SK-N-SH (cell line): Measurements from ENCODE around the gene GIN1. TPM values are rescaled to one million over a fixed set of nuclear protein-coding genes. Genes with fewer than 3 reads are reported as not detected.

Source experiments
- CTCF ChIA-PET: fragments of 300-600, 350-600 bp; formaldehyde crosslinking; extraction: SDS; loops from one replicate; lab custom pipeline; 2021; lab: Yijun Ruan, JAX
- POLR2A ChIA-PET: fragments of 350-600 bp; sonication (Branson Sonifier 250); formaldehyde crosslinking; extraction: SDS; loops from one replicate; lab custom pipeline; 2020; ENCODE audit warnings: antibody characterized with exemption, inconsistent platforms; lab: Yijun Ruan, JAX
- DNase-seq: peaks from one replicate; pipeline ENCODE4 v3.0.0; 2012
- H2AFZ ChIP-seq: fragments of 200-600 bp; sonication (generic); 2 replicates; pipeline ENCODE4 v1.8.1; 2016; ENCODE audit warnings: antibody characterized with exemption, mild to moderate bottlenecking, low read depth
- H3F3A ChIP-seq: fragments of 200-600 bp; sonication (generic); replicated peaks from 2 replicates; pipeline ENCODE3; 2016; ENCODE audit warnings: antibody characterized with exemption, mild to moderate bottlenecking; ENCODE audit not compliant: insufficient read depth
- H3K27ac ChIP-seq, 2 experiments: fragments of 200-500 bp in 1 of 2; fragments of 200-600 bp in 1 of 2; sonication (Bioruptor generic) in 1 of 2; sonication (generic), shearing (Covaris generic) in 1 of 2; 2 replicates each; pipeline versions ENCODE4 v1.5.1 to v1.6.1; 2014 to 2016; ENCODE audit warnings: low read depth in 2 of 2, inconsistent platforms in 1 of 2, low read length in 1 of 2, mild to moderate bottlenecking in 1 of 2, mixed read lengths in 1 of 2
- H3K27me3 ChIP-seq: fragments of 200-600 bp; sonication (generic), shearing (Covaris generic); 2 replicates; pipeline ENCODE4 v1.6.1; 2016; ENCODE audit warnings: mixed run types; ENCODE audit not compliant: insufficient read depth
- H3K36me3 ChIP-seq, 2 experiments: fragments of 200-500 bp in 1 of 2; fragments of 200-600 bp in 1 of 2; sonication (Bioruptor generic) in 1 of 2; sonication (generic) in 1 of 2; replicated peaks in 1 of 2; 2 replicates each; pipeline versions ENCODE3 to v1.5.1; 2014 to 2016; ENCODE audit warnings: low read length in 1 of 2, mild to moderate bottlenecking in 1 of 2; ENCODE audit not compliant: insufficient read depth in 2 of 2, control insufficient read depth in 1 of 2
- H3K4me1 ChIP-seq, 2 experiments: fragments of 200-500 bp in 1 of 2; fragments of 200-600 bp in 1 of 2; sonication (Bioruptor generic) in 1 of 2; sonication (generic), shearing (Covaris generic) in 1 of 2; 2 replicates each; pipeline versions ENCODE4 v1.5.1 to v1.6.1; 2014 to 2016; ENCODE audit warnings: low read depth in 1 of 2, low read length in 1 of 2, mixed run types in 1 of 2; ENCODE audit not compliant: insufficient read depth in 2 of 2, control insufficient read depth in 1 of 2
- H3K4me2 ChIP-seq: fragments of 200-600 bp; sonication (generic), shearing (Covaris generic); 2 replicates; pipeline ENCODE4 v1.6.1; 2017; ENCODE audit warnings: mixed run types
- H3K4me3 ChIP-seq, 2 experiments: fragments of 200-500 bp in 1 of 2; fragments of 200-600 bp in 1 of 2; sonication (Bioruptor generic) in 1 of 2; sonication (generic), shearing (Covaris generic) in 1 of 2; 2 replicates each; pipeline versions ENCODE4 v1.5.1 to v1.8.1; 2014 to 2016; ENCODE audit warnings: low read depth in 2 of 2, inconsistent platforms in 1 of 2, low read length in 1 of 2, mild to moderate bottlenecking in 1 of 2, mixed read lengths in 1 of 2, moderate library complexity in 1 of 2
- H3K79me2 ChIP-seq: fragments of 200-600 bp; sonication (generic); 2 replicates; pipeline ENCODE4 v1.8.1; 2017; ENCODE audit warnings: mild to moderate bottlenecking; ENCODE audit not compliant: insufficient read depth
- H3K9ac ChIP-seq: fragments of 200-600 bp; sonication (generic); 2 replicates; pipeline ENCODE4 v1.6.1; 2017; ENCODE audit warnings: mixed run types
- H3K9me2 ChIP-seq: fragments of 200-600 bp; sonication (generic); 2 replicates; pipeline ENCODE4 v1.6.1; 2017; ENCODE audit warnings: mixed run types
- H3K9me3 ChIP-seq: fragments of 200-600 bp; sonication (generic); 2 replicates; pipeline ENCODE4 v1.6.1; 2017; ENCODE audit warnings: mixed run types, mild to moderate bottlenecking, moderate library complexity
- H4K20me1 ChIP-seq: fragments of 200-600 bp; sonication (generic); 2 replicates; pipeline ENCODE4 v1.6.1; 2017; ENCODE audit warnings: mild to moderate bottlenecking, mixed run types; ENCODE audit not compliant: insufficient read depth
- ELF1 ChIP-seq: IDR thresholded peaks from 2 replicates; pipeline ENCODE4 v1.4.0; 2012
- FOSL2 ChIP-seq: IDR thresholded peaks from 2 replicates; pipeline ENCODE4 v1.4.0; 2012; ENCODE audit warnings: low read depth, mild to moderate bottlenecking, moderate library complexity, borderline replicate concordance
- FOXJ3 ChIP-seq: sonication (generic); formaldehyde crosslinking; IDR thresholded peaks from 2 replicates; pipeline ENCODE4 v1.5.1; 2020; ENCODE audit warnings: mild to moderate bottlenecking, missing genetic modification reagents
- GATA2 ChIP-seq: sonication (generic); formaldehyde crosslinking; IDR thresholded peaks from 2 replicates; pipeline ENCODE4 v1.5.0; 2020; ENCODE audit warnings: mild to moderate bottlenecking, missing genetic modification reagents
- IRF3 ChIP-seq: fragments of 150-350 bp; IDR thresholded peaks from 2 replicates; pipeline ENCODE4 v1.6.1; 2016; ENCODE audit warnings: mild to moderate bottlenecking, low read depth, low read length
- MAX ChIP-seq: IDR thresholded peaks from 2 replicates; pipeline ENCODE4 v1.4.0; 2012; ENCODE audit warnings: low read depth
- MEF2A ChIP-seq: IDR thresholded peaks from 2 replicates; pipeline ENCODE4 v1.4.0; 2012; ENCODE audit warnings: low read depth, borderline replicate concordance
- MXI1 ChIP-seq: IDR thresholded peaks from 2 replicates; pipeline ENCODE4 v1.6.1; 2012; ENCODE audit warnings: mild to moderate bottlenecking, low read depth, low read length, improper control_type of control experiment
- NFIC ChIP-seq: IDR thresholded peaks from 2 replicates; pipeline ENCODE4 v1.4.0; 2012; ENCODE audit warnings: borderline replicate concordance
- POLR2AphosphoS5 ChIP-seq: IDR thresholded peaks from 2 replicates; pipeline ENCODE4 v1.6.1; 2012; ENCODE audit warnings: low read depth, low read length
- RAD21 ChIP-seq: IDR thresholded peaks from 2 replicates; pipeline ENCODE4 v1.6.1; 2012; ENCODE audit warnings: mild to moderate bottlenecking, low read length
- RCOR1 ChIP-seq: fragments of 150-350 bp; IDR thresholded peaks from 2 replicates; pipeline ENCODE4 v1.6.1; 2017; ENCODE audit warnings: antibody characterized with exemption, low read length
- REST ChIP-seq: IDR thresholded peaks from 2 replicates; pipeline ENCODE4 v1.6.1; 2012; ENCODE audit warnings: mild to moderate bottlenecking, low read depth, low read length, moderate library complexity
- RXRA ChIP-seq: IDR thresholded peaks from 2 replicates; pipeline ENCODE4 v1.4.0; 2012; ENCODE audit warnings: low read depth, mild to moderate bottlenecking, borderline replicate concordance
- SIN3A ChIP-seq: IDR thresholded peaks from 2 replicates; pipeline ENCODE4 v1.6.1; 2012; ENCODE audit warnings: low read depth, mild to moderate bottlenecking, low read length, moderate library complexity, borderline replicate concordance
- SMC3 ChIP-seq: IDR thresholded peaks from 2 replicates; pipeline ENCODE4 v1.6.1; 2012; ENCODE audit warnings: low read depth, low read length, improper control_type of control experiment
- TAF1 ChIP-seq: IDR thresholded peaks from 2 replicates; pipeline ENCODE4 v1.6.1; 2012; ENCODE audit warnings: low read depth, mild to moderate bottlenecking, low read length, moderate library complexity, borderline replicate concordance
- TCF12 ChIP-seq: IDR thresholded peaks from 2 replicates; pipeline ENCODE4 v1.4.0; 2012
- TEAD4 ChIP-seq: IDR thresholded peaks from 2 replicates; pipeline ENCODE4 v1.4.0; 2012; ENCODE audit warnings: mild to moderate bottlenecking, borderline replicate concordance; ENCODE audit not compliant: insufficient read depth
- ZBTB33 ChIP-seq: IDR thresholded peaks from 2 replicates; pipeline ENCODE4 v1.4.0; 2012; ENCODE audit warnings: low read depth, borderline replicate concordance
- WGBS: methylation state at CpG from one replicate; pipeline ENCODE4 v1.1.6; 2017; ENCODE audit warnings: low lambda C conversion rate; 5-methylcytosine and 5-hydroxymethylcytosine counted together
- polyA plus RNA-seq, 3 experiments: library from polyadenylated mRNA; depleted of rRNA; stranded (reverse); fragments of >200 nt; gene quantifications; 2 replicates each; pipeline ENCODE4 v1.2.3, GENCODE V29; 2012

Gene GIN1
- polyA plus RNA-seq, 1 of the 3 experiments (the other 2 are of a cell fraction), result 1.3 TPM

- ChIA-PET POLR2A (no interaction called here), CTCF (no interaction called here)
- Histone ChIP-seq H3K4me2 (no peak overlapping the region), H3K9me3 (no peaks in the 10 kb centered on the region), H3K4me1 (no peaks in the 10 kb centered on the region), H3K36me3 (peaks cover 0 to 4% of the 10 kb centered on the region in 2 experiments), H2AFZ (no peak overlapping the region), H3K4me3 (no peak overlapping the region), H4K20me1 (no peaks in the 10 kb centered on the region), H3K9me2 (no peaks in the 10 kb centered on the region), H3K79me2 (no peaks in the 10 kb centered on the region), H3K9ac (no peak overlapping the region), H3K27me3 (no peaks in the 10 kb centered on the region), H3K27ac (no peak overlapping the region), H3F3A (peaks cover 7% of the 10 kb centered on the region)
- 100% methylated on average over 1 of the region's 1 CpG for whole genome bisulfite sequencing
- no peak for TF ChIP-seq FOSL2
- no peak for TF ChIP-seq SIN3A
- no peak for TF ChIP-seq FOXJ3 (CRISPR knock-in tag)
- no peak for TF ChIP-seq RAD21
- TF ChIP-seq MXI1, result no peak
- no peak for TF ChIP-seq GATA2 (CRISPR knock-in tag)
- TF ChIP-seq REST, result no peak
- TF ChIP-seq MEF2A, result no peak
- no peak for TF ChIP-seq TCF12
- no peak for TF ChIP-seq TAF1
- TF ChIP-seq SMC3, result no peak
- TF ChIP-seq POLR2AphosphoS5, result no peak
- TF ChIP-seq RXRA, result no peak
- no peak for TF ChIP-seq ELF1
- no peak for TF ChIP-seq TEAD4
- no peak for TF ChIP-seq MAX
- no peak for TF ChIP-seq IRF3
- TF ChIP-seq NFIC, result no peak
- TF ChIP-seq RCOR1, result no peak
- TF ChIP-seq ZBTB33, result no peak
- no peak for DNase-seq
These were observed 26.2 kb downstream of the GIN1 start for GRCh38 chr5:103093727-103094126.
